GM06990 (cell line): ENCODE results near the gene SLC6A12.

Experiments
- DNase-seq: peaks from one replicate; pipeline ENCODE4 v3.0.0-alpha.2; 2011; ENCODE audit not compliant: insufficient read length; ENCODE audit errors: extremely low read depth
- H3K27me3 ChIP-seq: replicated peaks from 2 replicates; pipeline ENCODE4 v1.6.0; 2011; ENCODE audit warnings: low read length; ENCODE audit not compliant: control insufficient read depth, insufficient read depth
- H3K36me3 ChIP-seq: 2 replicates; pipeline ENCODE4 v1.5.1; 2011; ENCODE audit warnings: low read length; ENCODE audit not compliant: control insufficient read depth, insufficient read depth
- H3K4me3 ChIP-seq: replicated peaks from 2 replicates; pipeline ENCODE4 v1.5.1; 2011; ENCODE audit warnings: low read depth, mild to moderate bottlenecking, control low read depth, low read length
- TF ChIP-seq, protein P1 (sequence below): IDR thresholded peaks from 2 replicates; pipeline ENCODE4 v1.5.1; 2011; ENCODE audit warnings: low read length, control low read depth, mild to moderate bottlenecking, inconsistent platforms; ENCODE audit not compliant: insufficient read depth, poor library complexity, severe bottlenecking

The SLC6A12 gene

DNA sequence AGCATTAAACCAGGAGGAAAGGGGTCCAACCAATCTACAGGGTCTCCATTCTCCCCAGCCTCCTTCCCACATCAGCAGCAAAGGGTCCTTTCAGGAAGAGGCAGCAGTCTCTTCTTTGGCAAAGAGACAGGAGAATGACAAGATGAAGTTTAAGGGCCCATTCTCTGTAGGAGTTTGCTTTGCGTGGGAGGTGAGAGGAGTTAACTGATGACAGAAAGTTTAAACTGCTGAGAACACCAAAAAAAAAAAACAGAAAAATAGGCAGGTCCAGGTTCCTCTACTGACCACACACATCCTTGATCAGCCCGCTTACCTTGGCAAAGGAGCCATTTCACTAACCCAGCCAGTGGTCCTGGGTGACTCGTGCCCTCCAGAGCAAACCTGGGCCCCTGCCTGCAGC is 43.0 kb upstream of the SLC6A12 start:
- Histone ChIP-seq H3K4me3 (no peak overlapping the region), H3K27me3 (peaks cover 3% of the 10 kb centered on the region), H3K36me3 (no peaks in the 10 kb centered on the region)
- DNase-seq = no peak
- TF ChIP-seq, protein P1, sequence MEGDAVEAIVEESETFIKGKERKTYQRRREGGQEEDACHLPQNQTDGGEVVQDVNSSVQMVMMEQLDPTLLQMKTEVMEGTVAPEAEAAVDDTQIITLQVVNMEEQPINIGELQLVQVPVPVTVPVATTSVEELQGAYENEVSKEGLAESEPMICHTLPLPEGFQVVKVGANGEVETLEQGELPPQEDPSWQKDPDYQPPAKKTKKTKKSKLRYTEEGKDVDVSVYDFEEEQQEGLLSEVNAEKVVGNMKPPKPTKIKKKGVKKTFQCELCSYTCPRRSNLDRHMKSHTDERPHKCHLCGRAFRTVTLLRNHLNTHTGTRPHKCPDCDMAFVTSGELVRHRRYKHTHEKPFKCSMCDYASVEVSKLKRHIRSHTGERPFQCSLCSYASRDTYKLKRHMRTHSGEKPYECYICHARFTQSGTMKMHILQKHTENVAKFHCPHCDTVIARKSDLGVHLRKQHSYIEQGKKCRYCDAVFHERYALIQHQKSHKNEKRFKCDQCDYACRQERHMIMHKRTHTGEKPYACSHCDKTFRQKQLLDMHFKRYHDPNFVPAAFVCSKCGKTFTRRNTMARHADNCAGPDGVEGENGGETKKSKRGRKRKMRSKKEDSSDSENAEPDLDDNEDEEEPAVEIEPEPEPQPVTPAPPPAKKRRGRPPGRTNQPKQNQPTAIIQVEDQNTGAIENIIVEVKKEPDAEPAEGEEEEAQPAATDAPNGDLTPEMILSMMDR = no peak

DNA sequence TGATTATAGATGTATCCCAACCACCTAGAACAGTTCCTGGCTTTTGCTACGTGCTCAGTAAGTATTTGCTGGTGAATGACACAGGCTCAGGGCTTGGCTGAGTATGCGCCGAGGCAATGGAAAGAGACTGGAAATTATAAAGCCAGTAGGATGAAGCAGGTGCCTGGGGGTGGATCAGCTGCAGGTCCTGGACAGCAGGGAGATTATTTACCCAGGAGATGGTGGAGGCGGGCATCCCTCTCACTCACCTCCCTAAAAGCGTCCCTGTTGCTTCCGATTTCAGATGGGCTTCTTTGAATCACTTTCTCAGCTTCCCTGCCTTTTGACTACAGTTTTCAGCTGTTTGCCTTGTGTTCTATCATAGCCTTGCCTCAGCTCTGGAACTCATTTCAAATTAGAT is 42.3 kb upstream of the SLC6A12 start:
- Histone ChIP-seq H3K36me3 (no peaks in the 10 kb centered on the region), H3K4me3 (no peak overlapping the region), H3K27me3 (peaks cover 3% of the 10 kb centered on the region)
- TF ChIP-seq, protein P1 = no peak
- no peak for DNase-seq

DNA sequence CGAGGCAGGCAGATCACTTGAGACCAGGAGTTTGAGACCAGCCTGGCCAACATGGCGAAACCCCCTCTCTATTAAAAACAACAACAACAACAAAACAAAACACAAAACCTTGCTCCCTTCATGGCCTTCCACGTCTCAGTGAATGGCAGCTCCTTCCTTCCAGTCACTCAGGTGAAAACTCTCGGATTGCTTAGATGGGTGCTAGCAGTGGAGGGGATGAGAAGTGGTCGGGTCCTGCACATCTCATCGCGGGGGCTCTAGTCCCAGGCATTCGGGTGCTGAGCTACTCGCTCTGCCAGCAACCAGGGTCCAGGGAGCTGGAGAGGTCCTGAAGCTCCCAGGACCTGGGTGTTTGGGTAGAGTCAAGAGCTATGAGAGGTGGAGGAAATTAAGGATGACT is 41.0 kb upstream of the SLC6A12 start:
- Histone ChIP-seq H3K36me3 (no peaks in the 10 kb centered on the region), H3K4me3 (no peak overlapping the region), H3K27me3 (peaks cover 3% of the 10 kb centered on the region)
- no peak for DNase-seq
- TF ChIP-seq, protein P1 = no peak

DNA sequence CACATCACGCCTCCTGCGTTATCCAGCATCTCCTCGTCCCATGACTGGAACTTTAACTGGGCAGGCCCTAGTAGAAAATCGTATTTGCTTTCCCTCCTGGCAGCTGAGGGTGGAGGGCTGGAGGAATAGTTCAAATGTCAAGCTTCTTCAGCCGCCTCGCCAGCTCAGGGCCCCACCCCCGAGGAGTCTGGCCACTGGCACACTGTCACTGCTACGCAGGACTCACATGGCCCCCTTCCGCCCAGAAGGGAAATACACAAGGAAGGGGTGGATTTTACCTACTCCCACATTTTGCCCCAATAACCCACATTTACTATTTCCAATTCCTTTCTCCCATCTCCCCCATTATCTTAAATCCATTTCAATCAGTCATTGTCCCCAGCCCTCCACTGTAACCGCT is 40.1 kb upstream of the SLC6A12 start:
- DNase-seq = no peak
- Histone ChIP-seq H3K36me3 (no peaks in the 10 kb centered on the region), H3K4me3 (no peak overlapping the region), H3K27me3 (peaks cover 3% of the 10 kb centered on the region)
- TF ChIP-seq, protein P1 = no peak

DNA sequence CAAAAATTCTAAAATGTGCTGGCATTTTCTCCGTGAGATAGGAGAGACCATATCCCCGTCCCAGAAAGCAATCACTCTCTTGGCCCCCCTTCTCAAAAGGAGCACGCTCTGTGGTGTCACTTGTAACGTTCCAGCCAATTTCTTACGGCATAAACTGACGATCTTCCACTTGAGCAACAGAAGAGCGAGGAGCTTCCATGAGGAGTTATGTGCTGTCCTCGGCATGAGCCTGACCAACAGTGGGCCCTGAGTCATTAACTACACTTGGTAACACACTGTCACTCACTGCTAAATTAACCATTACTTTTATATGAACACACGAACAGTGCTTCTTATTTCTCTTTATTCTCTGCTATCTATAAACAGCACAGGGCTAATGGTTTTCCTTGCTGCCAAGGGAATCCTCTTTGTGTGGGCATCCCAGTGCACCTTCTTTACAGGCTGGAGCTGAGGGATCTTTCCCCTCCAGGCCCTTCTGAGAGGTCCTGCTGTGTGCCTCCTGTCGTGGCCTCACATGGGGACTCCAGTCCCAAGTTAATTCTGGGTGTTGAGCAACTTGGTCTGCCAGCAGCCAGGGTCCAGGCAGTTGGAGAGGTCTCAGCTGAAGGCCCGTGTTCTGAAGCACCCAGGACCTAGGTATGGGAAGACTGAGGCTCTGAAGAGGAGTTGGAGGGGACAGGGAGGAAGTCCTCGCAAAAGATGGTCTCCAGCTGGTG is 39.3 kb upstream of the SLC6A12 start:
- Histone ChIP-seq H3K27me3 (peaks cover 3% of the 10 kb centered on the region), H3K4me3 (no peak overlapping the region), H3K36me3 (no peaks in the 10 kb centered on the region)
- TF ChIP-seq, protein P1 = no peak
- DNase-seq = no peak

DNA sequence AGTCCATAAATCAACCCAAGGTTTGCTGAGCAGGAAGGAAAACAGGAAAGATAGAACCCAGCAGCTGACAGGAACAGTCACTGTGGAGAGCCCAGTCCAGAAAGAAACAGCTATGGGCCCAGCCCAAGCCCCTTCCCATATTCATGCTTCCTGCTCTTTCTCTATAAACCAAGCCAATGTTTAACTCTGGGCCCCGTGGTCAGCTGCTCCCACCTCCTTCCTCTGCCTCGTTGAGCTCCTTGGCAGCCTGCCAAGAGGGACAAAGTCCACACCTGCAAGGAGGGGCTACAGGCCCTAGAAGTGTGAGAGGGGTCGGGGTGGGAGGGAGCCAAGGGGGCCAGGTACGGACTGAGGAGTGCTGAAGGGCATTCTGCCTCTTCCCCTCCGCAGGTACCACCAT is 38.7 kb upstream of the SLC6A12 start:
- Histone ChIP-seq H3K4me3 (no peak overlapping the region), H3K36me3 (no peaks in the 10 kb centered on the region), H3K27me3 (peaks cover under 1% of the 10 kb centered on the region)
- TF ChIP-seq, protein P1 = no peak
- no peak for DNase-seq
